Nephron (organoid): ENCODE results near the gene CFAP47.
"Not testable (repeated sequence)": the region's sequence is repeated elsewhere in the genome, so short reads cannot be mapped to it uniquely, and the experiment has no call there.

Experiments used
- H3K27ac Mint-ChIP-seq, 3 experiments: 2 replicates each; pipeline ENCODE4 v1.8.0; 2020; ENCODE audit warnings: mixed read lengths in 3 of 3, mild to moderate bottlenecking in 2 of 3, moderate library complexity in 1 of 3
- H3K27me3 Mint-ChIP-seq: 2 replicates; pipeline ENCODE4 v1.8.0; 2021; ENCODE audit warnings: low read depth, mild to moderate bottlenecking, moderate library complexity, mixed read lengths
- H3K36me3 Mint-ChIP-seq: 2 replicates; pipeline ENCODE4 v1.8.0; 2020; ENCODE audit warnings: low read depth, mixed read lengths
- H3K4me1 Mint-ChIP-seq: 2 replicates; pipeline ENCODE4 v1.8.0; 2020; ENCODE audit warnings: mixed read lengths
- H3K4me3 Mint-ChIP-seq, 3 experiments: 2 replicates each; pipeline ENCODE4 v1.8.0; 2020; ENCODE audit warnings: mild to moderate bottlenecking in 3 of 3, mixed read lengths in 3 of 3, moderate library complexity in 2 of 3
- H3K9me3 Mint-ChIP-seq: 2 replicates; pipeline ENCODE4 v1.8.0; 2020; ENCODE audit warnings: mixed read lengths
- TF ChIP-seq, protein P1 (sequence below), 3 experiments: fragments of 200-600 bp; sonication (generic); IDR thresholded peaks; one replicate each; pipeline ENCODE4 v1.5.0; 2021; ENCODE audit warnings: antibody characterized with exemption in 3 of 3; ENCODE audit not compliant: unreplicated experiment in 3 of 3

CFAP47 gene

DNA sequence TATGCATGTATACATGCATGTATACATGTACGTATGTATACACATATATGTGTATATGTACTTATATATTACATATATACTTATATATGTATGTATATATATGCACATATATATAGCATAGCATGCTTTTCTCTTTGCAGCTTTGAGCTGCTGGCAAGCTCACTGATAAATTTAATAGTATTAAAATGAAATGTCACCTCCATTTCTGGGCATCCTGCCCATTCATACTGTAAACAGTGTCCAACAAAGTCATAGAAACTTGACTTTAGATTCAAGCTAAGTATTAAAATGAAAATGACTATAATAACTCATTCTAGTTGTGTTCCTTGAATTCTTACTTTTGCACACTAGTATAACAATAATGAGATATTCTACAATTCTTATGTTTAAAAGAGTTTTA is 163.7 kb downstream of the CFAP47 start:
- peaks cover 16% of the 10 kb centered on the region for H3K9me3 Mint-ChIP-seq
- no peaks in the 10 kb centered on the region for H3K36me3 Mint-ChIP-seq
- TF ChIP-seq, protein P1, sequence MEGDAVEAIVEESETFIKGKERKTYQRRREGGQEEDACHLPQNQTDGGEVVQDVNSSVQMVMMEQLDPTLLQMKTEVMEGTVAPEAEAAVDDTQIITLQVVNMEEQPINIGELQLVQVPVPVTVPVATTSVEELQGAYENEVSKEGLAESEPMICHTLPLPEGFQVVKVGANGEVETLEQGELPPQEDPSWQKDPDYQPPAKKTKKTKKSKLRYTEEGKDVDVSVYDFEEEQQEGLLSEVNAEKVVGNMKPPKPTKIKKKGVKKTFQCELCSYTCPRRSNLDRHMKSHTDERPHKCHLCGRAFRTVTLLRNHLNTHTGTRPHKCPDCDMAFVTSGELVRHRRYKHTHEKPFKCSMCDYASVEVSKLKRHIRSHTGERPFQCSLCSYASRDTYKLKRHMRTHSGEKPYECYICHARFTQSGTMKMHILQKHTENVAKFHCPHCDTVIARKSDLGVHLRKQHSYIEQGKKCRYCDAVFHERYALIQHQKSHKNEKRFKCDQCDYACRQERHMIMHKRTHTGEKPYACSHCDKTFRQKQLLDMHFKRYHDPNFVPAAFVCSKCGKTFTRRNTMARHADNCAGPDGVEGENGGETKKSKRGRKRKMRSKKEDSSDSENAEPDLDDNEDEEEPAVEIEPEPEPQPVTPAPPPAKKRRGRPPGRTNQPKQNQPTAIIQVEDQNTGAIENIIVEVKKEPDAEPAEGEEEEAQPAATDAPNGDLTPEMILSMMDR (IDR thresholded peaks at IDR 0.05; ENCODE audit: unreplicated experiment in 3 of 3) = no peak
- H3K27ac Mint-ChIP-seq = no peak overlapping the region
- no peaks in the 10 kb centered on the region for H3K27me3 Mint-ChIP-seq
- H3K4me1 Mint-ChIP-seq = no peaks in the 10 kb centered on the region
- H3K4me3 Mint-ChIP-seq = no peak overlapping the region

DNA sequence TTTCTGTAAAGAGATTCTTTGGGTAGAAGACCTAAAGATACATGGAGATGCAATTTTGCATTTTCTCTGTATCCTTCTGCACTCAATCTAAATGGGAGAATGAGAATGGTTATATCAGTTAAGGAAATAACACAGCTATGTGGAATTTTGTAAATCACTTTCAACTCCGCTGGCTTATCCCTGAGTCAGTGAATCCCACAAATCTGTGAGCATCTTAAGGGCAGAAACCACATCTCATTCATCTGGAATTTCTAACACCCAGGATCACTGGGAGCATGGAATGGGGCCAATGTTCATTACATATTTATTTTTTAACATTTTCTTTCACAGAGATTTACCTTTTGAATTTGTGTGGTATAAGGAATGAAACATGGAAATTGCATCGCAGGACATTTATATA is 167.8 kb downstream of the CFAP47 start:
- H3K4me3 Mint-ChIP-seq = no peak overlapping the region
- no peaks in the 10 kb centered on the region for H3K4me1 Mint-ChIP-seq
- TF ChIP-seq, protein P1 (IDR thresholded peaks at IDR 0.05; ENCODE audit: unreplicated experiment in 3 of 3) = no peak
- H3K27ac Mint-ChIP-seq = no peak overlapping the region
- H3K27me3 Mint-ChIP-seq = no peaks in the 10 kb centered on the region
- no peaks in the 10 kb centered on the region for H3K9me3 Mint-ChIP-seq
- no peaks in the 10 kb centered on the region for H3K36me3 Mint-ChIP-seq

DNA sequence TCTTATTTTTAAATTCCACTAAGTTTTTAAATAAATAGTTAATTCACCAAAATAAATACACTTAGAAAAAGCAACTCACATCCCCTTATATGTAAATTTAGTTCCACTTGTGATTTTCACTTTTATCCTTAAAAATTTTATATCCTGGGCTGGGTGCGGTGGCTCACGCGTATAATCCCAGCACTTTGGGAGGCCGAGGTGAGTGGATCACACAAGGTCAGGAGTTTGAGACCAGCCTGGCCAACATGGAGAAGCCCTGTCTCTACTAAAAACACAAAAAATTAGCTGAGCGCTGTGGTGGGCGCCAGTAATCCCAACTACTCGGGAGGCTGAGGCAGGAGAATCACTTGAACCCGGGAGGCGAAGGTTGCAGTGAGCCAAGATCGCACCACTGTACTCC is 169.4 kb downstream of the CFAP47 start:
- H3K27ac Mint-ChIP-seq, H3K4me3 Mint-ChIP-seq, H3K36me3 Mint-ChIP-seq, H3K27me3 Mint-ChIP-seq, H3K4me1 Mint-ChIP-seq, H3K9me3 Mint-ChIP-seq: not testable (repeated sequence)

DNA sequence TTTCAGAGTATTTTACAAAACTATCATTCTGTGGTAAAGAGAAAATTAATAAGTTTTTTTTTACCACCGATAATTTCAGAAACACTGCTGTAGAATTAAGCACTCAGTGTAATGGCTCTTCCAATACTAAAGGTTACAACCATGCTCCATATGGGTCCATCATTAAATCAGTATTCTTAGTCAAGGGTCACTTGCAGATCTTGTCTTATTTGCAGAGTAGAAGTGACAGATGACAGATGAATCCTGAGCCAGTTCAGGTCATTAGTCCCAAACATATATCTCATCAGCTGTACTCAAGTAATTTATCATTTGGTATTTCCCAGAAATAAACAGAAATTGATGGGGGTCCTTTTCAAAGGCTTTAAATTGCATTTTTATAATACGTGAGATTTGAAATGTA is 182.9 kb downstream of the CFAP47 start:
- TF ChIP-seq, protein P1 (IDR thresholded peaks at IDR 0.05; ENCODE audit: unreplicated experiment in 3 of 3) = no peak
- no peaks in the 10 kb centered on the region for H3K36me3 Mint-ChIP-seq
- no peaks in the 10 kb centered on the region for H3K27me3 Mint-ChIP-seq
- H3K9me3 Mint-ChIP-seq = no peaks in the 10 kb centered on the region
- no peak overlapping the region for H3K27ac Mint-ChIP-seq
- H3K4me3 Mint-ChIP-seq = no peak overlapping the region
- H3K4me1 Mint-ChIP-seq = no peaks in the 10 kb centered on the region

DNA sequence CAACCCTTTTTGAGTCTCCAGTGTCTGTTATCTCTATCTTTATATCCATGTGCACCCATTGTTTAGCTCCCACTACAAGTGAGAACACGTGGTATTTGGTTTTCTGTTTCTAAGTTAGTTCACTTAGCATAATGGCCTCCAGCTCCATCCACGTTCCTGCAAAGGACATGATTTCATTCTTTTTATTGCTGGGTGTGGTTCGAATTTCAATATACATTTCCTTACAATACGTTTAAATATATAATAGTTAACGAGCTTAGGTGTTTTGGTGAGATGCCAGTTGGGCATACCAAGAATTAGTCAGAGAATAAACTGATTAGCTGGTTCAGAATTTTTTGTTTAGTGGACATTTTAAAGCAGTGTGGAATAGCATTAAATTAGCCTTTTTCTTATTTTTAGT is 196.7 kb downstream of the CFAP47 start:
- H3K4me3 Mint-ChIP-seq = no peak overlapping the region
- H3K4me1 Mint-ChIP-seq = no peaks in the 10 kb centered on the region
- H3K27ac Mint-ChIP-seq = no peak overlapping the region
- TF ChIP-seq, protein P1 (IDR thresholded peaks at IDR 0.05; ENCODE audit: unreplicated experiment in 3 of 3) = no peak
- no peaks in the 10 kb centered on the region for H3K27me3 Mint-ChIP-seq
- H3K9me3 Mint-ChIP-seq = peaks cover 29% of the 10 kb centered on the region
- H3K36me3 Mint-ChIP-seq = no peaks in the 10 kb centered on the region

DNA sequence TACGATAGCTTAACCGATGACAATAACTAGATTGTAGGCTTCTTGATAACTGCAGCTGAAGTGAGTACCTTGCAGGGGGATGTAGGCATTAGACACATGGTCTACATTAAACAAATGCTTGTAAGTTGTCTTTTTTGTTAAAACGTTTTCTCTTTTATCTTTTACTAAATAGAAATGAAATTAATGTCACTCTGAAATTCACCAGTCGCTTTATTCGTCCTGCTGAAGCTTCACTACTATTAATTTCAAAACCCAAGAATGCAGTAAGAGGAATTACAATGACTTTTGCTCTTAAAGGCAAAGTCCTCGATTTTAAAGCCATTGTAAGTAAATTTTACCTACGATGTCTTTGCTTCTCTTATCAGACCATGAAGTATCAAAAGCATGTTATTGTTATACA is 239.7 kb downstream of the CFAP47 start:
- Mint-ChIP-seq H3K9me3 (no peaks in the 10 kb centered on the region), H3K4me3 (no peak overlapping the region), H3K4me1 (no peaks in the 10 kb centered on the region), H3K36me3 (no peaks in the 10 kb centered on the region), H3K27ac (no peak overlapping the region), H3K27me3 (no peaks in the 10 kb centered on the region)
- TF ChIP-seq, protein P1 (IDR thresholded peaks at IDR 0.05; ENCODE audit: unreplicated experiment in 3 of 3) = no peak

DNA sequence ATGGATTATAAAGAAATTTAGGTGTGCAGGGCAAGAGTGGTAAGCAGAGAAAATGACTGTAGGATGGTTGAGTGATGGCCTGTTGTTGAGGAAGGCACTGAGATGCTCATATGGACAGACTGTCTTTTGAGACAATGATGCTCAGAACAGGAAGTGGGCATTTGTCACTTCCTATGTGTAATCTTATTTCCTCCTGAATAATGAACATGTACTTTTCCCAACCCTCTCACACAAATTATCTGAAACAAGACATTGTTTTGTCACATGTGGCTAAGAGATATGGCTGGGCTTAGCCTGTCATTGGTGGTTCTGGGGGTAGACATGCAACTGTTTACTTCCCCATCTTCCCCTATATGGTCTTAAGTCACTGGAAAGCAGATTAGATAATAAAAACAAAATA is 240.5 kb downstream of the CFAP47 start:
- H3K9me3 Mint-ChIP-seq = no peaks in the 10 kb centered on the region
- H3K27me3 Mint-ChIP-seq = no peaks in the 10 kb centered on the region
- H3K36me3 Mint-ChIP-seq = no peaks in the 10 kb centered on the region
- no peak overlapping the region for H3K4me3 Mint-ChIP-seq
- no peak overlapping the region for H3K27ac Mint-ChIP-seq
- TF ChIP-seq, protein P1 (IDR thresholded peaks at IDR 0.05; ENCODE audit: unreplicated experiment in 3 of 3) = no peak
- H3K4me1 Mint-ChIP-seq = no peaks in the 10 kb centered on the region
